HCT116 (cell line): Measurements from ENCODE around the gene ARMS2. TPM values are rescaled to one million over a fixed set of nuclear protein-coding genes. Genes with fewer than 3 reads are reported as not detected.

ENCODE experiments used
- ATAC-seq: fragments of 200-7000 bp; cut with Tn5 transposase; 2 replicates; pipeline ENCODE4 v1.9.1; 2020; ENCODE audit warnings: mild to moderate bottlenecking, moderate library complexity
- BruUV-seq: library from RNA; stranded (reverse); fragments of 400-500 nt; replicated peaks from 2 replicates; lab custom pipeline; 2021; lab: Mats Ljungman, UMichigan
- CTCF ChIA-PET: fragments of 300-600 bp; sonication (Branson Sonifier 250); formaldehyde crosslinking; loops from one replicate; lab custom pipeline; 2021; ENCODE audit warnings: antibody characterized with exemption; lab: Charles Lee
- POLR2A ChIA-PET: fragments of 300-600, 350-600 bp; sonication (Branson Sonifier 250); formaldehyde crosslinking; loops from one replicate; lab custom pipeline; 2021; ENCODE audit warnings: antibody characterized with exemption; lab: Charles Lee
- RAD21 ChIA-PET, 2 experiments: fragments of 300-600 bp; sonication (Branson Sonifier 250); formaldehyde crosslinking; loops; one replicate each; lab custom pipeline; 2023; ENCODE audit warnings: low total read pairs in 2 of 2; ENCODE audit not compliant: uncharacterized antibody in 2 of 2, unreplicated experiment in 2 of 2, low non-redundant PET in 1 of 2; lab: Charles Lee
- DNase-seq: peaks from one replicate; pipeline ENCODE4 v3.0.0-alpha.2; 2010; ENCODE audit warnings: low read depth, low spot score
- H2AFZ ChIP-seq: fragments of 200-600 bp; shearing (Covaris generic), sonication (generic); 2 replicates; pipeline ENCODE4 v1.6.1; 2017; ENCODE audit warnings: low read depth, mixed run types, mixed read lengths, antibody characterized with exemption, low read length; ENCODE audit not compliant: poor library complexity, severe bottlenecking
- H3K27ac ChIP-seq: 2 replicates; pipeline ENCODE4 v1.5.1; 2012; ENCODE audit warnings: low read depth, low read length
- H3K27me3 ChIP-seq: fragments of 200-600 bp; sonication (generic); 2 replicates; pipeline ENCODE4 v1.6.1; 2016; ENCODE audit warnings: mixed run types, low read length, mixed read lengths; ENCODE audit not compliant: insufficient read depth
- H3K36me3 ChIP-seq, 2 experiments: fragments of 200-500 bp in 1 of 2; fragments of 200-600 bp in 1 of 2; sonication (Bioruptor generic) in 1 of 2; sonication (generic) in 1 of 2; 2 replicates each; pipeline versions ENCODE4 v1.5.1 to v1.6.1; 2014 to 2016; ENCODE audit warnings: low read length in 2 of 2, inconsistent platforms in 1 of 2, mixed read lengths in 1 of 2, mixed run types in 1 of 2; ENCODE audit not compliant: insufficient read depth in 2 of 2, control insufficient read depth in 1 of 2
- H3K4me1 ChIP-seq, 2 experiments: fragments of 200-600 bp in 1 of 2; sonication (generic) in 1 of 2; 2 replicates each; pipeline versions ENCODE4 v1.5.1 to v1.6.1; 2012 to 2017; ENCODE audit warnings: low read length in 2 of 2, inconsistent platforms in 1 of 2, mild to moderate bottlenecking in 1 of 2, mixed read lengths in 1 of 2, mixed run types in 1 of 2, moderate library complexity in 1 of 2; ENCODE audit not compliant: insufficient read depth in 2 of 2, control insufficient read depth in 1 of 2
- H3K4me2 ChIP-seq: fragments of 200-600 bp; sonication (generic); 2 replicates; pipeline ENCODE4 v1.6.1; 2017; ENCODE audit warnings: mixed run types, low read length, mixed read lengths
- H3K4me3 ChIP-seq, 2 experiments: fragments of 200-600 bp in 1 of 2; sonication (generic) in 1 of 2; replicated peaks in 1 of 2; 2 replicates each; pipeline ENCODE4 v1.5.1; 2011 to 2016; ENCODE audit warnings: low read length in 2 of 2, control low read depth in 1 of 2, low read depth in 1 of 2, mild to moderate bottlenecking in 1 of 2, mixed read lengths in 1 of 2, mixed run types in 1 of 2
- H3K79me2 ChIP-seq: fragments of 200-600 bp; sonication (generic); 2 replicates; pipeline ENCODE4 v1.6.1; 2017; ENCODE audit warnings: mild to moderate bottlenecking, mixed run types, low read length, moderate library complexity, mixed read lengths; ENCODE audit not compliant: insufficient read depth
- H3K9ac ChIP-seq: fragments of 200-600 bp; sonication (generic); 2 replicates; pipeline ENCODE4 v1.6.1; 2016; ENCODE audit warnings: low read length, mixed read lengths
- H3K9me2 ChIP-seq: fragments of 200-600 bp; sonication (generic), shearing (Covaris generic); 2 replicates; pipeline ENCODE4 v1.6.1; 2017; ENCODE audit warnings: mixed run types, mild to moderate bottlenecking, moderate library complexity; ENCODE audit not compliant: insufficient read depth
- H3K9me3 ChIP-seq, 2 experiments: fragments of 200-500 bp in 1 of 2; fragments of 200-600 bp in 1 of 2; sonication (Bioruptor generic) in 1 of 2; sonication (generic) in 1 of 2; 2 replicates each; pipeline ENCODE4 v1.6.1; 2014 to 2017; ENCODE audit warnings: low read length in 2 of 2, mixed read lengths in 2 of 2, inconsistent platforms in 1 of 2, low read depth in 1 of 2, mild to moderate bottlenecking in 1 of 2, mixed run types in 1 of 2, moderate library complexity in 1 of 2; ENCODE audit not compliant: control insufficient read depth in 1 of 2, insufficient read depth in 1 of 2
- H4K20me1 ChIP-seq: fragments of 200-600 bp; sonication (generic), shearing (Covaris generic); 2 replicates; pipeline ENCODE4 v1.6.1; 2017; ENCODE audit warnings: mixed run types, mild to moderate bottlenecking, moderate library complexity; ENCODE audit not compliant: insufficient read depth
- CEBPB ChIP-seq: IDR thresholded peaks from 2 replicates; pipeline ENCODE4 v1.6.1; 2012; ENCODE audit warnings: low read depth
- CTCF ChIP-seq, 3 experiments: fragments of 200-600 bp in 1 of 3; sonication (generic) in 1 of 3; IDR thresholded peaks in 2 of 3; conservative IDR thresholded peaks in 1 of 3; 2 replicates each; pipeline ENCODE4 v1.5.1; 2012 to 2017; ENCODE audit warnings: low read depth in 2 of 3, low read length in 2 of 3, antibody characterized with exemption in 1 of 3, borderline replicate concordance in 1 of 3, control low read depth in 1 of 3, mild to moderate bottlenecking in 1 of 3, mixed read lengths in 1 of 3, mixed run types in 1 of 3, moderate library complexity in 1 of 3; ENCODE audit not compliant: insufficient read depth in 1 of 3
- EZH2 ChIP-seq: fragments of 200-600 bp; sonication (generic); IDR thresholded peaks from 2 replicates; pipeline ENCODE4 v1.6.1; 2017; ENCODE audit warnings: antibody characterized with exemption, mixed run types
- POLR2AphosphoS5 ChIP-seq: IDR thresholded peaks from 2 replicates; pipeline ENCODE4 v1.6.1; 2011; ENCODE audit warnings: mild to moderate bottlenecking, low read depth, low read length, moderate library complexity
- REST ChIP-seq: IDR thresholded peaks from 2 replicates; pipeline ENCODE4 v1.6.1; 2012; ENCODE audit warnings: low read depth
- SIN3A ChIP-seq: IDR thresholded peaks from 2 replicates; pipeline ENCODE4 v1.6.1; 2012; ENCODE audit warnings: low read depth
- SP1 ChIP-seq: IDR thresholded peaks from 2 replicates; pipeline ENCODE4 v1.6.1; 2012; ENCODE audit warnings: low read depth
- SRF ChIP-seq: IDR thresholded peaks from 2 replicates; pipeline ENCODE4 v1.6.1; 2012; ENCODE audit warnings: low read depth
- intact Hi-C: fragments of 100-400 bp; cut with micrococcal nuclease; formaldehyde crosslinking; loops from 2 replicates; pipeline ENCODE4 v1.10.0; 2022
- total RNA-seq: library from RNA; stranded (reverse); gene quantifications from one replicate; pipeline ENCODE4 v1.2.1, GENCODE V29; 2021; ENCODE audit not compliant: unreplicated experiment

The ARMS2 gene
- total RNA-seq, 1 experiment from 2014 or later, result not detected

DNA sequence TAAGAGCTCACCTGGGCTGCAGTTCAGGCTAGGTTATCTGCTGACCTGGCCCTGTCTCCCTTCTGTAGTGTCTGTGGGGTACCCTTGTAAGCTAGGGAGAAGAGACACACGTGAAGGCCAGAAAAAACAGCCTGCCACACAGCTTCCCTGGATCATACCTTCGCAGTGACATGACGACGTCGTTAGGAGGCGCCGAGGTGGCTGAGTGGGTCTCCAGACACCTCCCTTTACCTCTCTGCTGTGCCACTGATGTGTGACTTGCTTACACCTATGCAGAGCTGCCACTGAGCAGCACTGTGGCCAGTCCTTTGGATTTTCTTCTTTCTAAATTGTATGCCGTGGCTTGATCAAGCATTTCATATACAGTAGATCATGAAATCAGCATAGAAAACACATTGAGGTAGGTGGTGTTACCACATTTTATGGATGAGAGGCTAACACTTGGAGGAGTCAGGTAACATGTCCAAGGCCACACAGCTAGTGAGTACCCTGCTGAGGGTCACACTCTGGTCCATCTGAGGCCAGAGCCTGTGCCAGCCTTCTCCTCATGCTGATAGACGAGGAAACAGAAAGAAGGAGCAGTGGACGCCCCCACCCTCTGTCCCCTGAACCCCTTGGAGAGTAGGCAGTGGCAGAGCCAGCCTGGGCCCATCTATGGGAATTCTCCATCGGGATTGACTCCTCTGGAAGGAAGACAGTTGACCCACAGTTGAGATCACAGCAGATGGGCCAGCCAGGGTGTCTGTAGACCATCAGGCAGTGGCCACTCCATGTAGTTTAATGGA, 30.0 kb downstream of the ARMS2 start:
- POLR2A ChIA-PET, result no interaction called here
- intact Hi-C loops, result no loop called here
- H3K4me3 ChIP-seq, result no peak overlapping the region

More for the DNA sequence above, 30.0 kb downstream of the ARMS2 start:
- ChIA-PET CTCF (no interaction called here), RAD21 (no interaction called here)
- no peak for DNase-seq
- Histone ChIP-seq H4K20me1 (no peaks in the 10 kb centered on the region), H3K9ac (no peak overlapping the region), H3K9me2 (no peaks in the 10 kb centered on the region), H3K79me2 (no peaks in the 10 kb centered on the region), H2AFZ (no peak overlapping the region), H3K9me3 (no peaks in the 10 kb centered on the region), H3K36me3 (no peaks in the 10 kb centered on the region), H3K27ac (no peak overlapping the region), H3K4me2 (no peak overlapping the region), H3K27me3 (no peaks in the 10 kb centered on the region), H3K4me1 (no peaks in the 10 kb centered on the region)
- TF ChIP-seq SIN3A (no peak), SP1 (no peak), CEBPB (no peak), POLR2AphosphoS5 (no peak), EZH2 (no peak), CTCF (IDR thresholded peaks at IDR 0.05 in 2 of 3, conservative IDR thresholded peaks at IDR 0.05 in 1 of 3; ENCODE audit: borderline replicate concordance in 1 of 3, insufficient read depth in 1 of 3, low read depth in 2 of 3, low read length in 2 of 3) (no peak), REST (no peak), SRF (no peak)
- no TSS peak for BruUV-seq
- 0 out of 2 replicates have a peak, but pooled peaks have one; percentile 38 for ATAC-seq
